Activated B cell treated with CpG ODN at 0.5 μM for 24 hours (primary cell): Measurements from ENCODE around the gene GIGYF2. TPM values are rescaled to one million over a fixed set of nuclear protein-coding genes. Genes with fewer than 3 reads are reported as not detected.

Experiments used
- ATAC-seq: fragments of 200-7000 bp; cut with Tn5 transposase; one replicate; pipeline ENCODE4 v1.10.0; 2021; ENCODE audit warnings: low read depth, mild to moderate bottlenecking, moderate library complexity
- CTCF ChIA-PET: fragments of 350-600 bp; sonication (Branson Sonifier 250); formaldehyde crosslinking; loops from one replicate; lab custom pipeline; 2021; ENCODE audit warnings: antibody characterized with exemption; lab: Charles Lee
- POLR2A ChIA-PET: fragments of 350-600 bp; sonication (Branson Sonifier 250); formaldehyde crosslinking; loops from one replicate; lab custom pipeline; 2021; ENCODE audit warnings: antibody characterized with exemption; lab: Charles Lee
- DNase-seq: peaks from one replicate; pipeline ENCODE4 v3.0.0; 2022
- H3K27ac Mint-ChIP-seq: one replicate; pipeline ENCODE4 v1.8.0; 2020; ENCODE audit warnings: mixed read lengths
- H3K27me3 Mint-ChIP-seq: one replicate; pipeline ENCODE4 v1.8.0; 2021; ENCODE audit warnings: mixed read lengths
- H3K36me3 Mint-ChIP-seq: one replicate; pipeline ENCODE4 v1.8.0; 2021; ENCODE audit warnings: low read depth, mixed read lengths
- H3K4me1 Mint-ChIP-seq: one replicate; pipeline ENCODE4 v1.8.0; 2021; ENCODE audit warnings: mixed read lengths
- H3K4me3 Mint-ChIP-seq: one replicate; pipeline ENCODE4 v1.8.0; 2020; ENCODE audit warnings: mild to moderate bottlenecking, mixed read lengths
- H3K9me3 Mint-ChIP-seq: one replicate; pipeline ENCODE4 v1.8.0; 2020; ENCODE audit warnings: mixed read lengths
- CTCF ChIP-seq: fragments of 200-600 bp; IDR thresholded peaks from one replicate; pipeline ENCODE4 v1.8.0; 2022; ENCODE audit warnings: antibody characterized with exemption, mild to moderate bottlenecking
- intact Hi-C: fragments of 100-400 bp; cut with micrococcal nuclease; formaldehyde crosslinking; loops from one replicate; pipeline ENCODE4 v1.15.1; 2024
- total RNA-seq: library from RNA; stranded (reverse); gene quantifications from 2 replicates; pipeline ENCODE4 v1.2.3, GENCODE V29; 2022

The GIGYF2 gene
- total RNA-seq, 1 donor from 2014 or later: 77.9 TPM

GRCh38 chr2:232668805-232669444 lies 28.2 kb upstream of the GIGYF2 start:
- ATAC-seq: no peak
- Mint-ChIP-seq H3K27me3 (peaks cover 19% of the 10 kb centered on the region), H3K4me1 (no peaks in the 10 kb centered on the region), H3K27ac (no peak overlapping the region), H3K9me3 (no peaks in the 10 kb centered on the region), H3K4me3 (no peak overlapping the region), H3K36me3 (no peaks in the 10 kb centered on the region)
- TF ChIP-seq CTCF: no peak
- ChIA-PET POLR2A (no interaction called here), CTCF (no interaction called here)
- DNase-seq: no peak
- intact Hi-C loops: no loop called here

GRCh38 chr2:232672588-232672987 lies 24.5 kb upstream of the GIGYF2 start:
- H3K4me1 Mint-ChIP-seq: no peaks in the 10 kb centered on the region
- POLR2A ChIA-PET: no interaction called here
- DNase-seq: no peak
- no peaks in the 10 kb centered on the region for H3K36me3 Mint-ChIP-seq
- H3K27me3 Mint-ChIP-seq: peaks cover 24% of the 10 kb centered on the region
- intact Hi-C loops: no loop called here
- no peak for ATAC-seq
- H3K4me3 Mint-ChIP-seq: no peak overlapping the region
- no peaks in the 10 kb centered on the region for H3K9me3 Mint-ChIP-seq
- no peak for TF ChIP-seq CTCF
- H3K27ac Mint-ChIP-seq: no peak overlapping the region
- CTCF ChIA-PET: no interaction called here

- Mint-ChIP-seq H3K4me1 (no peaks in the 10 kb centered on the region), H3K27me3 (peaks cover 18% of the 10 kb centered on the region), H3K27ac (no peak overlapping the region), H3K9me3 (no peaks in the 10 kb centered on the region), H3K4me3 (no peak overlapping the region), H3K36me3 (no peaks in the 10 kb centered on the region)
- DNase-seq (no peak), ATAC-seq (no peak)
- intact Hi-C loops: no loop called here
- no peak for TF ChIP-seq CTCF
- POLR2A ChIA-PET: no interaction called here
- CTCF ChIA-PET: no interaction called here
Measured at GRCh38 chr2:232674491-232674890, 22.6 kb upstream of the GIGYF2 start.

- intact Hi-C loops: no loop called here
- no peak for ATAC-seq
- no peak for DNase-seq
- ChIA-PET POLR2A (no interaction called here), CTCF (no interaction called here)
- Mint-ChIP-seq H3K27me3 (peaks cover 25% of the 10 kb centered on the region), H3K4me1 (no peaks in the 10 kb centered on the region), H3K4me3 (no peak overlapping the region), H3K36me3 (no peaks in the 10 kb centered on the region), H3K9me3 (no peaks in the 10 kb centered on the region), H3K27ac (no peak overlapping the region)
- TF ChIP-seq CTCF: no peak
Measured at GRCh38 chr2:232675381-232675780, 21.8 kb upstream of the GIGYF2 start.

GRCh38 chr2:232680006-232680405 lies 17.1 kb upstream of the GIGYF2 start:
- CTCF ChIA-PET: no interaction called here
- Mint-ChIP-seq H3K9me3 (no peaks in the 10 kb centered on the region), H3K4me3 (no peak overlapping the region), H3K27ac (no peak overlapping the region), H3K36me3 (no peaks in the 10 kb centered on the region), H3K27me3 (peaks cover 31% of the 10 kb centered on the region), H3K4me1 (no peaks in the 10 kb centered on the region)
- no peak for TF ChIP-seq CTCF
- ATAC-seq (no peak), DNase-seq (no peak)
- intact Hi-C loops: no loop called here
- POLR2A ChIA-PET: no interaction called here
